Adipocyte (in vitro differentiated cells): ENCODE measurements around the gene RXFP4.

ENCODE experiments used
- DNase-seq: peaks from one replicate; pipeline ENCODE4 v3.0.0-alpha.2; 2015; ENCODE audit warnings: low read depth
- H3K27me3 ChIP-seq: replicated peaks from 2 replicates; pipeline ENCODE4 v1.7.0; 2013; ENCODE audit warnings: mild to moderate bottlenecking, low read length, moderate library complexity; ENCODE audit not compliant: control insufficient read depth, insufficient read depth
- H3K36me3 ChIP-seq: 2 replicates; pipeline ENCODE4 v1.7.0; 2013; ENCODE audit warnings: low read length, mild to moderate bottlenecking, moderate library complexity; ENCODE audit not compliant: control insufficient read depth, insufficient read depth, severe bottlenecking
- H3K4me1 ChIP-seq: 2 replicates; pipeline ENCODE4 v1.7.0; 2013; ENCODE audit warnings: mild to moderate bottlenecking, low read length, moderate library complexity; ENCODE audit not compliant: control insufficient read depth, insufficient read depth
- H3K4me3 ChIP-seq: 2 replicates; pipeline ENCODE4 v1.7.0; 2013; ENCODE audit warnings: mild to moderate bottlenecking, low read length, moderate library complexity
- H3K9ac ChIP-seq: 2 replicates; pipeline ENCODE4 v1.7.0; 2013; ENCODE audit warnings: mild to moderate bottlenecking, low read length, moderate library complexity
- H3K9me3 ChIP-seq: 2 replicates; pipeline ENCODE4 v1.7.0; 2013; ENCODE audit warnings: mild to moderate bottlenecking, low read length, moderate library complexity; ENCODE audit not compliant: control insufficient read depth

Gene RXFP4

DNA sequence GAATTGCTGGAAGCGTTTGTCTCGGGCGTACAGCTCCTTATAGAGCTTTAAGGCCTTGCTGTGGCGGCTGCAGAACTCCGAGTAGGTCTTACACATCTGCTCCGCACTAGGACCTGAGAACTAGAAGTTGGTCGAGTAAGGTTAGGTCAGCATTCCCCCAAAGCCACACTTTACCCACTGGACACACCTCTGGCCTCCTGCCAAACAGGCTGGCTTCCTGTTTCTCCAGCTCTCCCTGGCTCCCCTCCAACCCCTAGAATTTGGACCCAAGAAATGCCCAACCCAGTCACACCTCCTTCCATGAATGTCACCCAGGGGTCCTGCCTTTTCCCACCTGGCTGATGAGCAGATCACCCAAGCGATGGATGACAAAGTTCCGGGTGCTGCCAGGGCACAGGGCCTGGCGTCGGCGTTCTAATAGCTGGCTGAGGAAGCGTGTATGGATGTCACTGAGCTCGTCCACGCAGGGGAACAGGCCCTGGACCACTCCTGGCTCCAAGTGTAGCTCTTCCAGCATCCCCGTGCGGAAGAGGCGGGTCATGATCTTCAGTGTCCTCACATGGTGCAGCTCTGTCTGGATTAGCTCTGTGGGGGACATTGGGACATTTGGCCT, 21.3 kb downstream of the RXFP4 start:
- H3K4me3 ChIP-seq: no peak overlapping the region
- no peak for DNase-seq

GRCh38 chr1:155964193-155964592, 22.8 kb downstream of the RXFP4 start:
- H3K9me3 ChIP-seq: no peaks in the 10 kb centered on the region
- no peak overlapping the region for H3K9ac ChIP-seq
- no peak overlapping the region for H3K4me3 ChIP-seq
- peaks cover 93% of the 10 kb centered on the region for H3K36me3 ChIP-seq
- H3K27me3 ChIP-seq: no peaks in the 10 kb centered on the region
- peaks cover 33% of the 10 kb centered on the region for H3K4me1 ChIP-seq
- no peak for DNase-seq

More for the DNA sequence above, 21.3 kb downstream of the RXFP4 start:
- Histone ChIP-seq H3K27me3 (no peaks in the 10 kb centered on the region), H3K9ac (peak overlapping the region; percentile 23), H3K9me3 (no peaks in the 10 kb centered on the region), H3K36me3 (peaks cover 92% of the 10 kb centered on the region), H3K4me1 (peaks cover 27% of the 10 kb centered on the region)

DNA sequence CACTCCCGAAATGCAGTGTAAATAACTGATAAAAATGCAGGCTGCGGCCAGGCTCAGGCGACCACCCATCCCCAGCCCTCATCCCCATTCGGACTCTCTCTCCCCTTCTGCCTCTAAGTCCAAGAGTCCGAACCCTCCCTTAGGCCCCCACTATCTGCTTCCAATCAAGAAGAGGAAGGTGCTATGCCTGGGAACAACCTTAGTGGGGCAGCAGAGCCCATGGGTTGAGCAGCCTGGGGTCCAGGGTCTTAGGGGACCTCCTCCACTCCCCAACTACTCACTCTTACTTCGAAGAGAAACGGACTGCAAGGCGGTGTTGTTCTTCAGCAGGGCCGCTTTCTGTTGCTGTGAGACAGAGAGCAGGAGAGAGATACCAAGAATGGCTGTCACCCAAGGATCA, 24.7 kb downstream of the RXFP4 start:
- H3K27me3 ChIP-seq: no peaks in the 10 kb centered on the region
- H3K9ac ChIP-seq: no peak overlapping the region
- H3K4me3 ChIP-seq: no peak overlapping the region
- H3K9me3 ChIP-seq: no peaks in the 10 kb centered on the region
- peaks cover 43% of the 10 kb centered on the region for H3K4me1 ChIP-seq
- H3K36me3 ChIP-seq: peaks cover 84% of the 10 kb centered on the region
- DNase-seq: no peak

GRCh38 chr1:155966750-155967149, 25.3 kb downstream of the RXFP4 start:
- H3K9ac ChIP-seq: no peak overlapping the region
- peaks cover 79% of the 10 kb centered on the region for H3K36me3 ChIP-seq
- H3K27me3 ChIP-seq: no peaks in the 10 kb centered on the region
- no peak overlapping the region for H3K4me3 ChIP-seq
- peaks cover 39% of the 10 kb centered on the region for H3K4me1 ChIP-seq
- DNase-seq: no peak
- no peaks in the 10 kb centered on the region for H3K9me3 ChIP-seq

GRCh38 chr1:155967341-155968050, 26.1 kb downstream of the RXFP4 start:
- Histone ChIP-seq H3K4me1 (peaks cover 35% of the 10 kb centered on the region), H3K36me3 (peaks cover 74% of the 10 kb centered on the region), H3K4me3 (no peak overlapping the region), H3K27me3 (no peaks in the 10 kb centered on the region), H3K9me3 (no peaks in the 10 kb centered on the region), H3K9ac (peak overlapping the region; percentile 23)
- no peak for DNase-seq

- DNase-seq: no peak
- no peaks in the 10 kb centered on the region for H3K27me3 ChIP-seq
- peak overlapping the region; percentile 23 for H3K9ac ChIP-seq
- peaks cover 74% of the 10 kb centered on the region for H3K36me3 ChIP-seq
- H3K9me3 ChIP-seq: no peaks in the 10 kb centered on the region
- peaks cover 30% of the 10 kb centered on the region for H3K4me1 ChIP-seq
- H3K4me3 ChIP-seq: no peak overlapping the region
These were observed 26.6 kb downstream of the RXFP4 start for GRCh38 chr1:155968051-155968400.

DNA sequence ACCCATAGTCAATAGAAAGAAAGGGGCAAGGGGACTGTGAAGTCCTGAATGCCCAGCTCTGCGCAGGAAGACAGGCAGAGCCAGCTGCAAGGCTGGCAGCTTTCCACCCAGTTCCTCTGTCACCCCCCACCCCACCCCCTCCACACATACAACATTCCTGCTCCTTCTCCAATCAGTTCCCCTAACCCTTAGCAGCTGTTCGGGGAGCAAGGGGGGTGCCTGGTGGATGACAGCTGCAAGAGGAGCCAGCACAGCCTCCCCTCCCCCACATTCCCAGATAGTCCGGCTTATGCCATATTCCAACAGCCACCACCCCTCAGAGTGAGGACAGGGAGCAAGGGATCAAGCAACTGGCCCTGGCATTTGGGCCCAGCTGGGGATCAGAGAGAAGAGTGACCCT, 27.2 kb downstream of the RXFP4 start:
- no peak overlapping the region for H3K4me3 ChIP-seq
- no peak for DNase-seq
- H3K9me3 ChIP-seq: no peaks in the 10 kb centered on the region
- peak overlapping the region; percentile 27 for H3K9ac ChIP-seq
- H3K4me1 ChIP-seq: peaks cover 29% of the 10 kb centered on the region
- H3K36me3 ChIP-seq: peaks cover 74% of the 10 kb centered on the region
- H3K27me3 ChIP-seq: no peaks in the 10 kb centered on the region

- Histone ChIP-seq H3K4me3 (no peak overlapping the region), H3K36me3 (peaks cover 77% of the 10 kb centered on the region), H3K9ac (peak overlapping the region; percentile 64), H3K27me3 (no peaks in the 10 kb centered on the region), H3K9me3 (no peaks in the 10 kb centered on the region), H3K4me1 (peaks cover 33% of the 10 kb centered on the region)
- no peak for DNase-seq
These were observed 27.9 kb downstream of the RXFP4 start for GRCh38 chr1:155969377-155969791.

DNA sequence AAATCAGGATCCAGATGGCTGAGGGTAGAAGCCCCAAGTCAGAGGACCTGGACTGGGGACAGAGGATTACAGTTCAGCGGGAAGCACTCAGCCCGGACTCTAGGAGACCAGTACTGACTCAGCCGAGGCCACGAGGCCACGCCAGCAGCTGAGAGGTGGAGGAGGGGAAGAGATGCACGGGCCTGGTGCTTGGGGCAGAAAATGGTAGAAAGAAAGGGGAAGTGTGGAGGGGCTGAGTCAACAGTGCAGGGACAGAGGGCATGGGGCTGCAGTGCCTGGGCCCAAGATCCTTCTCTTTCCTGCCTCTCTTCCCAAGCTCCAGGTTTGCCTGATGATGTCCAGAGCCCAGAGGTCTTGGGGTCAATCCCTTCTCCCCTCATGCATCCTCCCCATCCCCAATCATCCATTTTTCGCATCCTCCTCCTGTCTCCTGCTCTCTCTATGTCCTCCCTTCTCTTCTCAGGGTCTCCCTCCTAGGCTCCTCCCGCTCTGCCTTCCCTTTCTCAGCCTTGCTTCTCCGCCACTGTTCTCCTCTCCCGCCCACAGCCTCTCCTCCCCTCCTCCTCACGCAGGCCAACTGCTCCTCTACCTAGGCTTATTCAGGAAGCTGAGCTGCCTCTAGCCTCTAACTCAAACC, 29.2 kb downstream of the RXFP4 start:
- H3K27me3 ChIP-seq: no peaks in the 10 kb centered on the region
- H3K4me3 ChIP-seq: peak overlapping the region; percentile 11
- peaks cover 46% of the 10 kb centered on the region for H3K4me1 ChIP-seq
- H3K9me3 ChIP-seq: no peaks in the 10 kb centered on the region
- DNase-seq: peak; percentile 75
- peaks cover 66% of the 10 kb centered on the region for H3K36me3 ChIP-seq
- peak overlapping the region; percentile 64 for H3K9ac ChIP-seq

DNA sequence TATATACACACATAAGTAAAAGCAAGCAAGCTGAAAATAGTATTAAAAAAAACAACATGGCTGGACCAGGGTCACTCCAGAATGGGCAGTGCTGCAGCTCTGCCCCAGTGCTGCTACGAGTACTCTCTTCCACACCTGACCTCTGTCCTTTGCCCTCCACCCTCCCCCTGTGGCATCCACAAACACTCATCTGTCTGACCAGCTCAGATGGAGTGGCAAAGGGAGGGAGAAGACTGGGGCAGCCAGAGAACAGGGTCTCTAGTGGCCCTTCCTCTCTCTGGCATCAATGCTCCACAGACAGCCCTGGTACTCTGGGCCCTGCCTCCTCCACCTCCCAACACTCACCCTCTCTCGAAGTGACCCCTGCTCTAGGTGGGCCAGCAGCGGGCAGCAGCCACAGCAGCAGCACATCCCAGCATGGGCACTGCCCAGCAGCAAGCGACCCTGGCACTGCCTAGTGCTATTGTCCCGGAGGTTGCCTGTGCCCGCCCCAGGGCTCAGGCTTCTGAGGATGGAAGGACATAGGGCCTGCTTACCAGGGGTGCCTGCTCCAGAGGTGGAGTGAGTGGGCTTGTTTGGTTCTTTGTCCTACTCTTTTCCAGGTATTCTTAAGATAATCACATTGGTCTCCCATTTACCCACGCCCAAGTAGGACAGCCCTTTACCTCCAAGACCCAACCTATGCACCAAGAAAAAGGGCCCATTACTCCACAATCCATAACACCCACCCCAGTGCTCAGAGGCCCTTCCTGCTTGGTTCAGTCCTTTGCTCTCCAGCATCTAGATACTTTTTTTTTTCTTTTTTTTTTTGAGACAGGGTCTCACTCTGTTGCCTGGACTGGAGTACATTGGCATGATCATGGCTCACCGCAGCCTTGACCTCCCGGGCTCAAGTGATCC, 30.7 kb downstream of the RXFP4 start:
- H3K4me1 ChIP-seq: peaks cover 59% of the 10 kb centered on the region
- no peak overlapping the region for H3K4me3 ChIP-seq
- H3K9ac ChIP-seq: no peak overlapping the region
- no peaks in the 10 kb centered on the region for H3K9me3 ChIP-seq
- peaks cover 50% of the 10 kb centered on the region for H3K36me3 ChIP-seq
- no peaks in the 10 kb centered on the region for H3K27me3 ChIP-seq
- DNase-seq: no peak

GRCh38 chr1:155973723-155974122, 32.3 kb downstream of the RXFP4 start:
- DNase-seq: no peak
- no peaks in the 10 kb centered on the region for H3K9me3 ChIP-seq
- no peaks in the 10 kb centered on the region for H3K27me3 ChIP-seq
- peaks cover 35% of the 10 kb centered on the region for H3K36me3 ChIP-seq
- H3K4me3 ChIP-seq: no peak overlapping the region
- H3K9ac ChIP-seq: no peak overlapping the region
- peaks cover 58% of the 10 kb centered on the region for H3K4me1 ChIP-seq
